ENCODE results near the gene CEP55.
"Not testable (repeated sequence)": the region's sequence is repeated elsewhere in the genome, so short reads cannot be mapped to it uniquely, and the experiment has no call there.

Gene CEP55

GRCh38 chr10:93462881-93463280 is 33.5 kb upstream of the CEP55 start:
- Mint-ChIP-seq H3K4me3 (no peak overlapping the region), H3K36me3 (ENCODE audit: low read depth) (peaks cover 14% of the 10 kb centered on the region), H3K9me3 (no peaks in the 10 kb centered on the region), H3K27me3 (no peaks in the 10 kb centered on the region), H3K4me1 (ENCODE audit: low read depth) (peaks cover 68% of the 10 kb centered on the region), H3K27ac (peak overlapping the region; percentile 65)
- intact Hi-C loops (cut with micrococcal nuclease) = no loop called here

- Mint-ChIP-seq H3K4me3 (no peak overlapping the region), H3K36me3 (ENCODE audit: low read depth) (peaks cover 14% of the 10 kb centered on the region), H3K27me3 (no peaks in the 10 kb centered on the region), H3K4me1 (ENCODE audit: low read depth) (peaks cover 74% of the 10 kb centered on the region), H3K9me3 (no peaks in the 10 kb centered on the region), H3K27ac (peak overlapping the region; percentile 66)
- intact Hi-C loops (cut with micrococcal nuclease) = no loop called here
Measured at GRCh38 chr10:93463723-93464476, 32.5 kb upstream of the CEP55 start.

DNA sequence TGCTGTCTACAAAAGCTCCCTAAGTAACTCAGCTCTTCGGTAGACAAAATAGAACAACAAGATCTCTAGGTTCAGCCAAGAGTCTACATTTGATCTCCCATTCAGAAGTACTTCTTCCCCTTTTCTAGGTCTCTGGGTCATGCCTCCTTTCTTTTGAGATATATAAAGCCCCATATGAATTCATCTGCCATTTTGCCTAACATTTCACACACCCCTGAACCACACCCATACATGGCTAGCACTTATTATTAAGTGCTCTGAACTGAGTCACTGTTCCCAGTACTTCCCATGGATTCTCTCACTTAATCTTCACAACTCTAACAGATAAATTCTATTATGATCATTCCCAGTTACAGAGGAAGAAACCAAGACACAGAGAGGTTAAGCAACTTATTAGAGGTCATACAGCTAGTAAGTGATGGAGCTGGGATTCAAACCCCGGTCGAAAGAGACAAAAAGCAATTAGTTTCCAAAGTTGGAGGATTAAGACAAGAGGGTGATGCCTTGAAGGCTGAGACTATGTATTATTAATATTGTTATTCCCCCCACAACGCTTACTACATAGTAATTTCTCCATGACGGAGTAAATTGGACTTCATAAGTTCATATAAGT is 31.5 kb upstream of the CEP55 start:
- Mint-ChIP-seq H3K27me3 (no peaks in the 10 kb centered on the region), H3K4me1 (ENCODE audit: low read depth) (peaks cover 73% of the 10 kb centered on the region), H3K4me3 (no peak overlapping the region), H3K9me3 (no peaks in the 10 kb centered on the region), H3K36me3 (ENCODE audit: low read depth) (peaks cover 10% of the 10 kb centered on the region), H3K27ac (peak overlapping the region; percentile 66)
- intact Hi-C loops (cut with micrococcal nuclease) = no loop called here

GRCh38 chr10:93465806-93466675 is 30.4 kb upstream of the CEP55 start:
- Mint-ChIP-seq H3K9me3 (no peaks in the 10 kb centered on the region), H3K27ac (peak overlapping the region; percentile 71), H3K36me3 (ENCODE audit: low read depth) (no peaks in the 10 kb centered on the region), H3K27me3 (no peaks in the 10 kb centered on the region), H3K4me3 (peak overlapping the region; percentile 6), H3K4me1 (ENCODE audit: low read depth) (peaks cover 75% of the 10 kb centered on the region)
- intact Hi-C loops (cut with micrococcal nuclease) = no loop called here

DNA sequence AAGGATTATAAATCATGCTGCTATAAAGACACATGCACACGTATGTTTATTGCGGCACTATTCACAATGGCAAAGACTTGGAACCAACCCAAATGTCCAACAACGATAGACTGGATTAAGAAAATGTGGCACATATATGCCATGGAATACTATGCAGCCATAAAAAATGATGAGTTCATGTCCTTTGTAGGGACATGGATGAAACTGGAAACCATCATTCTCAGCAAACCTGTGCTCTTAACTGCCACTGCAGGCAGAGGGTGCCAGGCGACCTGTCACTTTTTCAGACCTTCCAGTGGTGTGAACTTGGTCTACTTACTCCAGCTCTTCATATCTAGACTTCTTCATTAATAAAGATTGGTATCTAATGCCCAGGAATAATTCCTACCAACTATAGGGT is 28.8 kb upstream of the CEP55 start:
- H3K36me3 Mint-ChIP-seq (ENCODE audit: low read depth); H3K27me3 Mint-ChIP-seq; H3K4me3 Mint-ChIP-seq; intact Hi-C loops (cut with micrococcal nuclease); H3K27ac Mint-ChIP-seq; H3K9me3 Mint-ChIP-seq: not testable (repeated sequence)
- H3K4me1 Mint-ChIP-seq (ENCODE audit: low read depth) = peaks cover 78% of the 10 kb centered on the region

DNA sequence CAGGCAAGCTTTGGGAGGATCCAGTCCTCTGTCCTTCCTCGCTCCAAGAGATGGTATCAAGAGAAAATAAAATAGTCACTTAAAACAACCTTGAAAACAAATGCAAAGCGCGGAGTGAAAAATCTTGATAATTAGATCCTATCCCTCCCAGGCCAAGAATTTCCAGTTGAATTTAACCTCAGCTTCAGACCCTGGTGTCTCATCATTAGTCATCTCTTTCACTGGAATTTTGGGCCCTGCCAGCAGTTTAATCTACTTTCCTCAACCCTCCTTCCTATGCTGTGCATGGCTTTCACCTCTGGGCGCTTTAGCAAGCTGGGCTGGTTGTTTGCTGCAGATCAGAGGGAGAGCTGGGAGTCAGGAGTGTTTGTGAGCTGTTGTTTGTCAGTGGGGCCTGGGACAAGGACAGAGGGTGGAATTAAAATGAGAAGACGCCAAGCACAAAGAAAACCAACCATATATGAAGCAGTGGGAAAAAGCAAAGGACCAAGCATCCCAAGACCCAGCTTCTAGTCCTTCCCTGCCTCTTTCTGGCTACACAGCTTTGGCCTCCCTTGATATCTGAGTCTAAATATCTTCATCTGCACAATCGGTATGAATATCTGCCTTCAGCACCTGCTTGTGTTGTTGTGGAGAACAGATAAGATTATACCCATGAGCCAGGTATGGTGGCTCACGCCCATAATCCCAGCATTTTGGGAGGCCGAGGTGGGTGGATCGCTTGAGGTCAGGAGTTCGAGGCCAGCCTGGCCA is 27.8 kb upstream of the CEP55 start:
- Mint-ChIP-seq H3K4me1 (ENCODE audit: low read depth) (peaks cover 73% of the 10 kb centered on the region), H3K4me3 (no peak overlapping the region), H3K9me3 (no peaks in the 10 kb centered on the region), H3K27ac (peak overlapping the region; percentile 0), H3K36me3 (ENCODE audit: low read depth) (no peaks in the 10 kb centered on the region), H3K27me3 (no peaks in the 10 kb centered on the region)
- intact Hi-C loops (cut with micrococcal nuclease) = no loop called here

GRCh38 chr10:93469454-93469853 is 27.0 kb upstream of the CEP55 start:
- intact Hi-C loops (cut with micrococcal nuclease) = no loop called here
- Mint-ChIP-seq H3K9me3 (no peaks in the 10 kb centered on the region), H3K27ac (peak overlapping the region; percentile 0), H3K4me3 (no peak overlapping the region), H3K4me1 (ENCODE audit: low read depth) (peaks cover 73% of the 10 kb centered on the region), H3K27me3 (no peaks in the 10 kb centered on the region), H3K36me3 (ENCODE audit: low read depth) (no peaks in the 10 kb centered on the region)

GRCh38 chr10:93471110-93471651 is 25.2 kb upstream of the CEP55 start:
- intact Hi-C loops (cut with micrococcal nuclease) = no loop called here
- Mint-ChIP-seq H3K27ac (peak overlapping the region; percentile 25), H3K4me1 (ENCODE audit: low read depth) (peaks cover 65% of the 10 kb centered on the region), H3K27me3 (no peaks in the 10 kb centered on the region), H3K4me3 (no peak overlapping the region), H3K36me3 (ENCODE audit: low read depth) (no peaks in the 10 kb centered on the region), H3K9me3 (no peaks in the 10 kb centered on the region)

- no peak overlapping the region for H3K4me3 Mint-ChIP-seq
- no peak overlapping the region for H3K27ac Mint-ChIP-seq
- intact Hi-C loops (cut with micrococcal nuclease) = no loop called here
- no peaks in the 10 kb centered on the region for H3K27me3 Mint-ChIP-seq
- H3K4me1 Mint-ChIP-seq (ENCODE audit: low read depth) = peaks cover 62% of the 10 kb centered on the region
- no peaks in the 10 kb centered on the region for H3K9me3 Mint-ChIP-seq
- no peaks in the 10 kb centered on the region for H3K36me3 Mint-ChIP-seq (ENCODE audit: low read depth)
Measured at GRCh38 chr10:93473161-93473560, 23.3 kb upstream of the CEP55 start.

DNA sequence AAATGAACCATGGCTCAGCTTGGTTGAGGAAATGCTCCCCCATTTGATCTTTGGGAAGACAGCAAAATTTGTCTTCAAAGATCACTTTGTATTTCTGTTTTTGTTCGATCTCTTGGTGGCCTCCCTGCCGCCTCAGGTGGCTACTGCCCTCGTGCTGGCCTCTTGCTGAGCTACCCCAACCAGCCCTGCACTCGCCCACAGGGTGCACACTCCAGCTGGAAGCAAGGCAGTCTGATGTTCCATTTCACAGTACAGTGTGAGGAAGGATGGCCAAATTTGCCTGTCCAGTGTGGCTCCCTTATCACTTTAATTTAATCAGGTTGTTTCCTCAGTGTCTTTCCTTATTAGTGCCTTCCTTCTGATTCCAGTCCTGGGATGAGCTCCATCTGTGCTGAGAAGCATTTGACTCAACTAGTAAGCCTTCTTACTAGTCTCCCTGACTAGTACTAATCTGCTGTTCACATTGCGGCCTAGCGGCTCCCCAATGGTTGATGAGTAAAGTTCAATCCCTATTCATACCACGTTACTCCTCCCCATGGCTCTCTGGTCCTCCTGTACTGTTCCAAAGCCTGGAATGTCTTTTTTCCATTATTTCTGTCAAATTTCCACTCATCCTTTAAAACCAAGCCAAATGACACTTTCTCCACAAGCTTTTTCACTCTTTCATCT is 22.5 kb upstream of the CEP55 start:
- H3K27ac Mint-ChIP-seq = no peak overlapping the region
- intact Hi-C loops (cut with micrococcal nuclease) = no loop called here
- no peaks in the 10 kb centered on the region for H3K9me3 Mint-ChIP-seq

GRCh38 chr10:93475227-93475626 is 21.2 kb upstream of the CEP55 start:
- no peak overlapping the region for H3K27ac Mint-ChIP-seq
- H3K4me1 Mint-ChIP-seq (ENCODE audit: low read depth) = peaks cover 54% of the 10 kb centered on the region
- H3K9me3 Mint-ChIP-seq = no peaks in the 10 kb centered on the region
- H3K4me3 Mint-ChIP-seq = no peak overlapping the region
- no peaks in the 10 kb centered on the region for H3K27me3 Mint-ChIP-seq
- intact Hi-C loops (cut with micrococcal nuclease) = no loop called here
- no peaks in the 10 kb centered on the region for H3K36me3 Mint-ChIP-seq (ENCODE audit: low read depth)

More for the DNA sequence above, 22.5 kb upstream of the CEP55 start:
- H3K4me1 Mint-ChIP-seq (ENCODE audit: low read depth) = peaks cover 61% of the 10 kb centered on the region
- no peaks in the 10 kb centered on the region for H3K27me3 Mint-ChIP-seq
- H3K4me3 Mint-ChIP-seq = no peak overlapping the region
- no peaks in the 10 kb centered on the region for H3K36me3 Mint-ChIP-seq (ENCODE audit: low read depth)

DNA sequence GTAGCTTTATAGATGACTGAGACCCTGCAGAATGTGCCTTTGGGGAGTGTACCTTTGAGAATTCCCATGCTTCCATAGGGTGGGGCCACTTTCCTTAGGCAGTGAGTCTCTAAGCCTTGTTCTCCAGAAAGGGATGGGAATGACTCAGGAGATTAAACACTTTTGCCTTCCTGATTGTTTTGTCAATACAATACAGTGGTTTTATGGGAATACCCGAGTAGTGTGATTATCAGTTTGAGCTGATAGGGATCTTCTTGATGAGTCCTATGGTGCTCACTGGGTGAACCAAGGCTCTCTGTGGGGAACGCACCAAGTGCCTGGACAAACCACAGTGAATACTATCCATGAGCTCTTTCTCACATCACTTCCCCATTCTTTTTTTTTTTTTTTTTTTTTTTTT is 20.5 kb upstream of the CEP55 start:
- intact Hi-C loops (cut with micrococcal nuclease) = no loop called here
- no peaks in the 10 kb centered on the region for H3K27me3 Mint-ChIP-seq
- no peaks in the 10 kb centered on the region for H3K36me3 Mint-ChIP-seq (ENCODE audit: low read depth)
- H3K4me1 Mint-ChIP-seq (ENCODE audit: low read depth) = peaks cover 53% of the 10 kb centered on the region
- H3K9me3 Mint-ChIP-seq = no peaks in the 10 kb centered on the region
- H3K27ac Mint-ChIP-seq = peak overlapping the region; percentile 22
- no peak overlapping the region for H3K4me3 Mint-ChIP-seq

GRCh38 chr10:93476756-93477155 is 19.7 kb upstream of the CEP55 start:
- Mint-ChIP-seq H3K36me3 (ENCODE audit: low read depth) (no peaks in the 10 kb centered on the region), H3K9me3 (no peaks in the 10 kb centered on the region), H3K4me3 (no peak overlapping the region), H3K4me1 (ENCODE audit: low read depth) (peaks cover 53% of the 10 kb centered on the region), H3K27ac (peak overlapping the region; percentile 22), H3K27me3 (no peaks in the 10 kb centered on the region)
- intact Hi-C loops (cut with micrococcal nuclease) = no loop called here
